B cell (primary cell): ENCODE results near the gene LCE1F.

Experiments
- EZH2 ChIP-seq: IDR thresholded peaks from 2 replicates; pipeline ENCODE4 v1.6.1; 2012; ENCODE audit warnings: borderline replicate concordance, low read depth, mild to moderate bottlenecking, moderate library complexity, low read length; ENCODE audit not compliant: insufficient read depth, poor library complexity, severe bottlenecking
- TF ChIP-seq, protein P1 (sequence below): fragments of 200-600 bp; IDR thresholded peaks from one replicate; pipeline ENCODE4 v1.8.0; 2022; ENCODE audit warnings: antibody characterized with exemption, mild to moderate bottlenecking

DNA sequence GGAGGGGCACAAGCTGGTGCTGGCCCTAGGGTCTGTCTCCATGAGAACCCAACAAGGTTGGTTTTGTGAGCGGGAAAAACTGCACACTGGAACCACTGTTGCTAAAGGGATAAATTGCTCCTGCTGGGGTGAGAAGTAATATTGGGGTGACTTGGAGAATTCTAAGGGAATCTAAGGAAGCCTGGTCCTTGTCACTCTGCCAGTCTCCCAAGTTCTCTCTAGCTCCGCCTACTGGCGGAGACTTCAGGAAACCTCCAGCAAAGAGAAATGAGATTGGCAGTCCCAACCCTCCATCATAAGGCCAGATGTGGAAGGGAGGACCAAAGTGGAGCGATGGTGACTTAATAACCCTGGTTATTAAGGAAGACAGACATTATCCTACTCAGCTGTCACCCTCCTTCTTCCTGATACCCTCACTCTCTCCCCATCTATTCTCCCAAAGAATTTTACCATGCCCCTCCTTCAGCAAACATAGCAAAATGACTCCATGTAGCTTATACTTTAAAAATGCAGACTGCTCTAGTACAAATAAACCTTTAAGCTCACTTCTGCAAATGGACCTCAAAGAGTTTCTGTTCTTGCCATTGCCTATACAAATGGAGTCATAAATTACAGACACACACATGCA is 2.7 kb downstream of the LCE1F start:
- TF ChIP-seq, protein P1, sequence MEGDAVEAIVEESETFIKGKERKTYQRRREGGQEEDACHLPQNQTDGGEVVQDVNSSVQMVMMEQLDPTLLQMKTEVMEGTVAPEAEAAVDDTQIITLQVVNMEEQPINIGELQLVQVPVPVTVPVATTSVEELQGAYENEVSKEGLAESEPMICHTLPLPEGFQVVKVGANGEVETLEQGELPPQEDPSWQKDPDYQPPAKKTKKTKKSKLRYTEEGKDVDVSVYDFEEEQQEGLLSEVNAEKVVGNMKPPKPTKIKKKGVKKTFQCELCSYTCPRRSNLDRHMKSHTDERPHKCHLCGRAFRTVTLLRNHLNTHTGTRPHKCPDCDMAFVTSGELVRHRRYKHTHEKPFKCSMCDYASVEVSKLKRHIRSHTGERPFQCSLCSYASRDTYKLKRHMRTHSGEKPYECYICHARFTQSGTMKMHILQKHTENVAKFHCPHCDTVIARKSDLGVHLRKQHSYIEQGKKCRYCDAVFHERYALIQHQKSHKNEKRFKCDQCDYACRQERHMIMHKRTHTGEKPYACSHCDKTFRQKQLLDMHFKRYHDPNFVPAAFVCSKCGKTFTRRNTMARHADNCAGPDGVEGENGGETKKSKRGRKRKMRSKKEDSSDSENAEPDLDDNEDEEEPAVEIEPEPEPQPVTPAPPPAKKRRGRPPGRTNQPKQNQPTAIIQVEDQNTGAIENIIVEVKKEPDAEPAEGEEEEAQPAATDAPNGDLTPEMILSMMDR: no peak
- TF ChIP-seq EZH2: no peak
